Activated naive CD8-positive, alpha-beta T cell treated with anti-CD3 and anti-CD28 coated beads for 36 hours (primary cell): ENCODE results near the gene REST. TPM values are rescaled to one million over a fixed set of nuclear protein-coding genes. Genes with fewer than 3 reads are reported as not detected.
A peak's percentile ranks its signal among the peaks of the same experiment; 100 is the strongest.
"Not testable (repeated sequence)": the region's sequence is repeated elsewhere in the genome, so short reads cannot be mapped to it uniquely, and the experiment has no call there.

Source experiments
- DNase-seq: peaks from one replicate; pipeline ENCODE4 v3.0.0; 2021
- H3K27ac Mint-ChIP-seq: one replicate; pipeline ENCODE4 v1.8.0; 2022; ENCODE audit warnings: mild to moderate bottlenecking, moderate library complexity, mixed read lengths
- H3K27me3 Mint-ChIP-seq: one replicate; pipeline ENCODE4 v1.8.0; 2022; ENCODE audit warnings: mild to moderate bottlenecking, mixed read lengths
- H3K36me3 Mint-ChIP-seq: one replicate; pipeline ENCODE4 v1.8.0; 2021; ENCODE audit warnings: mild to moderate bottlenecking, mixed read lengths
- H3K4me1 Mint-ChIP-seq: one replicate; pipeline ENCODE4 v1.8.0; 2021; ENCODE audit warnings: mixed read lengths
- H3K4me3 Mint-ChIP-seq: one replicate; pipeline ENCODE4 v1.8.0; 2022; ENCODE audit warnings: mild to moderate bottlenecking, moderate library complexity, mixed read lengths
- H3K9me3 Mint-ChIP-seq: one replicate; pipeline ENCODE4 v1.8.0; 2022; ENCODE audit warnings: mixed read lengths
- total RNA-seq, 2 experiments: library from RNA; stranded (reverse); gene quantifications; one replicate each; pipeline ENCODE4 v1.2.3, GENCODE V29; 2021

The REST gene
- total RNA-seq, 2 experiments from 2014 or later, result 35.3 to 35.6 TPM

GRCh38 chr4:56939826-56940225 is 32.1 kb downstream of the REST start:
- not testable (repeated sequence) for H3K27me3 Mint-ChIP-seq, DNase-seq, H3K4me1 Mint-ChIP-seq, H3K36me3 Mint-ChIP-seq, H3K4me3 Mint-ChIP-seq, H3K9me3 Mint-ChIP-seq, H3K27ac Mint-ChIP-seq

- Mint-ChIP-seq H3K4me1 (peaks cover 9% of the 10 kb centered on the region), H3K27ac (no peak overlapping the region), H3K4me3 (no peak overlapping the region), H3K9me3 (no peaks in the 10 kb centered on the region), H3K27me3 (no peaks in the 10 kb centered on the region), H3K36me3 (peaks cover 10% of the 10 kb centered on the region)
- no peak for DNase-seq
Measured at GRCh38 chr4:56940403-56940802, 32.7 kb downstream of the REST start.

GRCh38 chr4:56940971-56941370 is 33.3 kb downstream of the REST start:
- H3K36me3 Mint-ChIP-seq, result peaks cover 10% of the 10 kb centered on the region
- H3K27ac Mint-ChIP-seq, result no peak overlapping the region

GRCh38 chr4:56941403-56941802 is 33.7 kb downstream of the REST start:
- Mint-ChIP-seq H3K27ac (no peak overlapping the region), H3K36me3 (peaks cover 8% of the 10 kb centered on the region), H3K4me1 (peaks cover 9% of the 10 kb centered on the region), H3K9me3 (no peaks in the 10 kb centered on the region), H3K27me3 (no peaks in the 10 kb centered on the region), H3K4me3 (no peak overlapping the region)
- DNase-seq, result no peak

More at GRCh38 chr4:56940971-56941370, 33.3 kb downstream of the REST start:
- peaks cover 9% of the 10 kb centered on the region for H3K4me1 Mint-ChIP-seq
- H3K4me3 Mint-ChIP-seq, result no peak overlapping the region
- H3K9me3 Mint-ChIP-seq, result no peaks in the 10 kb centered on the region
- no peaks in the 10 kb centered on the region for H3K27me3 Mint-ChIP-seq
- no peak for DNase-seq

- DNase-seq, result no peak
- no peaks in the 10 kb centered on the region for H3K36me3 Mint-ChIP-seq
- H3K27me3 Mint-ChIP-seq, result no peaks in the 10 kb centered on the region
- no peaks in the 10 kb centered on the region for H3K4me1 Mint-ChIP-seq
- H3K27ac Mint-ChIP-seq, result no peak overlapping the region
- H3K9me3 Mint-ChIP-seq, result no peaks in the 10 kb centered on the region
- no peak overlapping the region for H3K4me3 Mint-ChIP-seq
Measured at GRCh38 chr4:56953680-56954520, 46.2 kb downstream of the REST start.

- Mint-ChIP-seq H3K4me3 (no peak overlapping the region), H3K27ac (no peak overlapping the region), H3K9me3 (no peaks in the 10 kb centered on the region), H3K27me3 (no peaks in the 10 kb centered on the region), H3K4me1 (no peaks in the 10 kb centered on the region), H3K36me3 (peaks cover 9% of the 10 kb centered on the region)
- DNase-seq, result no peak
Measured at GRCh38 chr4:56958111-56958517, 50.4 kb downstream of the REST start.

- Mint-ChIP-seq H3K4me3 (no peak overlapping the region), H3K27ac (no peak overlapping the region), H3K27me3 (no peaks in the 10 kb centered on the region), H3K4me1 (no peaks in the 10 kb centered on the region), H3K9me3 (no peaks in the 10 kb centered on the region), H3K36me3 (peaks cover 9% of the 10 kb centered on the region)
- DNase-seq, result no peak
Measured at GRCh38 chr4:56959100-56959499, 51.4 kb downstream of the REST start.

GRCh38 chr4:56961107-56961500 is 53.4 kb downstream of the REST start:
- DNase-seq, result no peak
- H3K27ac Mint-ChIP-seq, result peak overlapping the region; percentile 67
- no peaks in the 10 kb centered on the region for H3K9me3 Mint-ChIP-seq
- no peak overlapping the region for H3K4me3 Mint-ChIP-seq
- H3K4me1 Mint-ChIP-seq, result no peaks in the 10 kb centered on the region
- no peaks in the 10 kb centered on the region for H3K27me3 Mint-ChIP-seq
- peaks cover 16% of the 10 kb centered on the region for H3K36me3 Mint-ChIP-seq

GRCh38 chr4:56971383-56971782 is 63.7 kb downstream of the REST start:
- Mint-ChIP-seq H3K27ac (peak overlapping the region; percentile 54), H3K4me3 (no peak overlapping the region), H3K36me3 (peaks cover 75% of the 10 kb centered on the region), H3K9me3 (peaks cover 14% of the 10 kb centered on the region), H3K27me3 (no peaks in the 10 kb centered on the region), H3K4me1 (peaks cover 32% of the 10 kb centered on the region)
- DNase-seq, result no peak

- Mint-ChIP-seq H3K27ac (peak overlapping the region; percentile 13), H3K4me3 (no peak overlapping the region), H3K4me1 (peaks cover 32% of the 10 kb centered on the region)
Measured at GRCh38 chr4:56972389-56972788, 64.7 kb downstream of the REST start.

GRCh38 chr4:56972809-56973208 is 65.1 kb downstream of the REST start:
- peaks cover 14% of the 10 kb centered on the region for H3K9me3 Mint-ChIP-seq
- no peak overlapping the region for H3K4me3 Mint-ChIP-seq
- no peak for DNase-seq
- no peaks in the 10 kb centered on the region for H3K27me3 Mint-ChIP-seq
- H3K4me1 Mint-ChIP-seq, result peaks cover 32% of the 10 kb centered on the region
- H3K36me3 Mint-ChIP-seq, result peaks cover 68% of the 10 kb centered on the region
- H3K27ac Mint-ChIP-seq, result peak overlapping the region; percentile 31

More at GRCh38 chr4:56972389-56972788, 64.7 kb downstream of the REST start:
- no peak for DNase-seq
- H3K27me3 Mint-ChIP-seq, result no peaks in the 10 kb centered on the region
- H3K36me3 Mint-ChIP-seq, result peaks cover 70% of the 10 kb centered on the region
- H3K9me3 Mint-ChIP-seq, result peaks cover 14% of the 10 kb centered on the region

- H3K36me3 Mint-ChIP-seq, result peaks cover 65% of the 10 kb centered on the region
- H3K9me3 Mint-ChIP-seq, result peaks cover 14% of the 10 kb centered on the region
- no peak for DNase-seq
- H3K4me3 Mint-ChIP-seq, result no peak overlapping the region
- no peaks in the 10 kb centered on the region for H3K27me3 Mint-ChIP-seq
- no peak overlapping the region for H3K27ac Mint-ChIP-seq
- H3K4me1 Mint-ChIP-seq, result peaks cover 32% of the 10 kb centered on the region
Measured at GRCh38 chr4:56973336-56973735, 65.6 kb downstream of the REST start.

- peaks cover 70% of the 10 kb centered on the region for H3K36me3 Mint-ChIP-seq
- peak; percentile 8 for DNase-seq
- peak overlapping the region; percentile 100 for H3K4me3 Mint-ChIP-seq
- H3K4me1 Mint-ChIP-seq, result peaks cover 43% of the 10 kb centered on the region
- peaks cover 14% of the 10 kb centered on the region for H3K9me3 Mint-ChIP-seq
- H3K27me3 Mint-ChIP-seq, result no peaks in the 10 kb centered on the region
- H3K27ac Mint-ChIP-seq, result peak overlapping the region; percentile 44
Measured at GRCh38 chr4:56976283-56976836, 68.7 kb downstream of the REST start.

GRCh38 chr4:56976837-56977320 is 69.2 kb downstream of the REST start:
- Mint-ChIP-seq H3K9me3 (peaks cover 14% of the 10 kb centered on the region), H3K4me3 (peak overlapping the region; percentile 100), H3K36me3 (peaks cover 70% of the 10 kb centered on the region), H3K27ac (peak overlapping the region; percentile 100), H3K4me1 (peaks cover 45% of the 10 kb centered on the region), H3K27me3 (no peaks in the 10 kb centered on the region)
- peak; percentile 57 for DNase-seq

GRCh38 chr4:56977321-56978012 is 69.8 kb downstream of the REST start, which contains the start of gene NOA1:
NOA1 (minus strand) TSS chr4:56977606; CDS start chr4:56977585, 21 bp downstream.
- H3K9me3 Mint-ChIP-seq, result peaks cover 14% of the 10 kb centered on the region
- peak within 1 kb of the TSS; percentile 100 for H3K27ac Mint-ChIP-seq
- peaks cover 68% of the 10 kb centered on the region for H3K36me3 Mint-ChIP-seq
- no peaks in the 10 kb centered on the region for H3K27me3 Mint-ChIP-seq
- peak within 1 kb of the TSS; percentile 100 for H3K4me3 Mint-ChIP-seq
- peak; percentile 98 for DNase-seq
- H3K4me1 Mint-ChIP-seq, result peaks cover 42% of the 10 kb centered on the region
